GM19463 (cell line): ENCODE measurements around the gene GRM3.

ENCODE experiments used
- ATAC-seq: cut with Tn5 transposase; IDR thresholded peaks from one replicate; pipeline ENCODE4 v1.9.1; 2021; ENCODE audit warnings: mild to moderate bottlenecking, moderate library complexity; ENCODE audit not compliant: unreplicated experiment

GRM3 gene

GRCh38 chr7:86785641-86786040, 141.9 kb downstream of the GRM3 start:
- ATAC-seq: peak; percentile 81

GRCh38 chr7:86786376-86786775, 142.7 kb downstream of the GRM3 start:
- ATAC-seq: no peak

DNA sequence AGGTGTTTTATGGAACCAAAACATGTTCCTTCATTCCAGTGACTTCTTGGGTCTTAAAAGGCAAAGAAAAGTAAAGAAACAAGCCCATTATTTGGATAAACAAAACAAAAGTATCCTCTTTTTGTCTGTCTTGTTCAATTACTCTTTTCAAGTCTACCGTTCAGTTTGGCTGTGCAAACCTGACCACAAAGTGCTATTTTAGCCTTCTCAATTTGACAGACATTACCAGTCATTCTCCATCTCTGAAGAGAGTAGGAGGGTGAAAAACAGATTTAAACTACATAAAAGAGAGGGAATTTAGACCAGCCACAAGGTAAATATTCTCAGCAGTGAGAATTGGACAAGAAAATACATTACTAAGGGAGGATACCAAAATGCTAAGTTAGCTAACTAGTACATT, 145.2 kb downstream of the GRM3 start:
- no peak for ATAC-seq

GRCh38 chr7:86790383-86790782, 146.7 kb downstream of the GRM3 start:
- ATAC-seq: peak; percentile 58

- ATAC-seq: no peak
Measured at GRCh38 chr7:86792260-86792659, 148.6 kb downstream of the GRM3 start.

GRCh38 chr7:86793136-86793535, 149.4 kb downstream of the GRM3 start:
- ATAC-seq: no peak

- ATAC-seq: no peak
Measured at GRCh38 chr7:86814661-86815379, 171.1 kb downstream of the GRM3 start.

GRCh38 chr7:86815556-86815955, 171.8 kb downstream of the GRM3 start:
- no peak for ATAC-seq

GRCh38 chr7:86818903-86819302, 175.2 kb downstream of the GRM3 start:
- no peak for ATAC-seq

DNA sequence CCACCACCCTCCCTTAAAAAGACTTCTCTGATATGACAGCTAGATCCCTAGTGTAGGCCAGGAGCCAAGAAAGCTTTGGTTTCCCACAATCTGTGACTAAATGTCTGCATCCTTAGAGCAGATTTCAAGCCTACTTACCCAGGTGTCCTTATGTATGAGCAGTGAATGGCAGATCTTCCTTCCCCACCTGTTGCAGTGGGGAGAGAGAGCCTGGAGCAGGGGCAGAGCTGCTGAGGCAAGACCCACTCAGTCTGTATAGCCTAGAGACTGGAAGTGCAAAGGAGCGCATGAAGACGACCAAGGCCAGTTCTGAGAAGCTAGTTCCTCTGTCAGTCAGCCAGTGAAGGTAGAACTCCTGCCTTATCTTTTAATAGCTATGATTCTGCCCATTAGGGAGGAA, 180.1 kb downstream of the GRM3 start:
- no peak for ATAC-seq

DNA sequence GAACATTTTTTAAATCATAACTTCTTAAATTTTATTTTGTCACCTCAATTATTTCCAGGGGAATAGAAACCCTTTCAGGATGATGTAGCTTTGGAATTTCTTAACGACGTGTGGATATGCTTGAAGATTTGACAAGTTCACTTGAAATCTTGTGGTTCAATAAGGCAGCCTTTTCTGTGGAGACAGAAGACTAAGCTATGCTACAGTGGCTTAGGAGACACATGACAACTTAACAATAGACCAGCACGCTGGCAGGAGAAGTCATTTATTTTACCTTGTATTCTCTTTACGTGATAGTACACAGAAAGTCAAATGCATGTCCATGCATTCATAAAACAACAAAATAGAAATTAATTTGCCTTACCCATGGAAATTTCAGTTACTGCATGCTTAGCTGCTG, 181.6 kb downstream of the GRM3 start:
- ATAC-seq: no peak

DNA sequence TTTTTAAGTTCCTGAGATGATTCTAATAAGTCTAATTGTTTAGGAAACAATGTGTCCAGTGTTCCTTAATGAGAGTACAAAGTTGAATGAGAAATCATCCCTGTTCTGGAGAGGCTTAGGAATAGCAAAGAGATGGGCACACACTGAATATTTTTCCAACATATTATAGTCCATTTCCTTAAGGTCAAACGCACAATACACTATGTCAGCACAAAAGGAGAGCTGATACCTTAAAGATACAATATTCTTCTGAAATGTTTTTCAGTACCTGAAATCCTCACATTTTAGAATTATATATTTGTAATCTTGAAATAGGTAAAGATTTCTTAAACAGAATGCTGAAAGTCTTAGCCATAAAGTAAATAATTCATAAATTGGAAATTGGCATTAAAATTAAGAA, 183.2 kb downstream of the GRM3 start:
- ATAC-seq: no peak

- no peak for ATAC-seq
Measured at GRCh38 chr7:86833360-86833759, 189.7 kb downstream of the GRM3 start.

- no peak for ATAC-seq
Measured at GRCh38 chr7:86837235-86837634, 193.5 kb downstream of the GRM3 start.

- peak; percentile 60 for ATAC-seq
Measured at GRCh38 chr7:86844608-86845007, 200.9 kb downstream of the GRM3 start.

DNA sequence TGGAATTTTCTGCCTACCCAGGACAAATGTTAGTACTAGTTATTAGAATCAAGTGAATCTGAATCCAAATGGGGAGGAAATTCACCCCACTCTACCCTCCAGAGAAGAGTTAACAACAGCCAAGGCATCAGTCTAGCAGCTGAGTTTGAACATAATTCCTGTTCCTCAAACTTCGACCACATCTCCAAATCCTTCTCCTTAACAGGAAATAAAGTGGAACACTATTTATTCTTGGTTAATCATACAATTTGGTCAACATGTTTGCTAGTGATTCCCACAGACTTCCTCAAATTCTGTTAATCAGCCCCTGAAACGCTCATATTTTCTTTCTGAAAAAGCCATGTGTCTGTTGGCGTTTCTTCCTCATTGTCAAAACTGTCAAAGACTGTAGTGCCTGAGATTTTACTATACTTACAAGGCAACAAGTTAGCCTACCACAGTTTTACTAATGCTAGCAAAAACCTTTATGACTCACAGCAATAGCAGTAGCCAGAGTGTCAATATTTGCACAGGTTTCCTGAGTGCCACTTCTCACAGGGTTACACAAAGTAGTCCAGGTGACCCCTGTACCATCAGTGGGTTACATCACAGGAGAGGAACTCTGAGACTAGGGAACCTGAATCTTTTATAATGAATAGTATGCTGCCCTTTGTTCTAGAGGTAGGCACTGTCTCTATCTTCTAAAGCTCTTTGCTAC, 202.9 kb downstream of the GRM3 start:
- ATAC-seq: no peak

DNA sequence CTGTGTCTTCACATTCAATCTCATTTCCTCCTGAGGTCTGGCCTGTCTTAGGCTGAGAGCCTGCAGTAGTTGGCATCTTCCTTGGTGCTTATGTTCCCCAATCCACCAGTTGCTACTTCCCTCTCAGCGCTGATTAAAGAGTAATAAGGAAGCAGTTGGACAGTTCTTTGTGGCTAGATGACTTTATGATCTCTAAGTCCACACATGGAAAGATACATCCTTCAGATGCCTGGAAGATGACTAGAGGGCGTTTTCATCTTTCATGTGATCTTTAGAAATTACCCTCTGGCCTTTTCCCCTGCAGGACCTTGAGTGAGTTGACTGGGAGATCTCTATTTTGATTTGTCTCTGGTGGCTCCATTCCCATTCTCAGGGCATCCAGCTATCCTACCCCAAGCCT, 204.5 kb downstream of the GRM3 start:
- no peak for ATAC-seq

- no peak for ATAC-seq
Measured at GRCh38 chr7:86851566-86851965, 207.9 kb downstream of the GRM3 start.

- ATAC-seq: peak; percentile 92
Measured at GRCh38 chr7:86863452-86863851, 219.7 kb downstream of the GRM3 start.

GRCh38 chr7:86867163-86867762, 223.6 kb downstream of the GRM3 start:
- no peak for ATAC-seq

- ATAC-seq: no peak
Measured at GRCh38 chr7:86876146-86876545, 232.4 kb downstream of the GRM3 start.

DNA sequence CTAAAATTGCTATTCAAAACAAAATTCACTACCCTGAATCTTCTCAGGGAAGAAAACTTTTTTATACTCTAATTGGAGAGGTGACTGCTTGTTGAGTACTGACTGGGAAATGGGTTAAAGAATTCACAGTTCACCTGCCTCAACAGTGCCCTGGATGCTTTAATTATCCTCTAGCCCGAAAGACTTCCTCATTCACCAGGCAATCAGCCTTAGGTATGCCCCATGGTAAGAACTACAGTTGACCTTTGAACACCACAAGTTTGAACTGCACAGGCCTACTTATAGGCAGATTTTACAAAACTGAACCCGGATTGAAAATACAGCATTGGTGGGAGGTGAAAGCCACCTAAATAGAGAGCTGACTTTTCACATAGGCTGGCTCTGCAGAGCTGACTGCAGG, 240.4 kb downstream of the GRM3 start:
- no peak for ATAC-seq
